NT2/D1 (cell line): ENCODE results near the gene FAM186B.

ENCODE experiments used
- SUZ12 ChIP-seq: IDR thresholded peaks from 2 replicates; pipeline ENCODE4 v1.6.1; 2011; ENCODE audit not compliant: insufficient read length, insufficient read depth; ENCODE audit errors: extremely low read depth
- YY1 ChIP-seq: IDR thresholded peaks from 2 replicates; pipeline ENCODE4 v1.6.1; 2011; ENCODE audit not compliant: insufficient read length, insufficient read depth
- ZNF274 ChIP-seq: IDR thresholded peaks from 2 replicates; pipeline ENCODE4 v1.6.1; 2011; ENCODE audit warnings: mild to moderate bottlenecking, low read depth, low read length

GRCh38 chr12:49598527-49598926, 6.9 kb downstream of the FAM186B start:
- TF ChIP-seq ZNF274 (no peak), YY1 (no peak), SUZ12 (no peak)
